CD1c-positive myeloid dendritic cell (primary cell): ENCODE measurements around the gene CRACDL.
A peak's percentile ranks its signal among the peaks of the same experiment; 100 is the strongest.
"Not testable (repeated sequence)": the region's sequence is repeated elsewhere in the genome, so short reads cannot be mapped to it uniquely, and the experiment has no call there.

Experiments used
- DNase-seq: peaks from one replicate; pipeline ENCODE4 v3.0.0-alpha.2; 2016; ENCODE audit errors: extremely low spot score

Gene CRACDL

DNA sequence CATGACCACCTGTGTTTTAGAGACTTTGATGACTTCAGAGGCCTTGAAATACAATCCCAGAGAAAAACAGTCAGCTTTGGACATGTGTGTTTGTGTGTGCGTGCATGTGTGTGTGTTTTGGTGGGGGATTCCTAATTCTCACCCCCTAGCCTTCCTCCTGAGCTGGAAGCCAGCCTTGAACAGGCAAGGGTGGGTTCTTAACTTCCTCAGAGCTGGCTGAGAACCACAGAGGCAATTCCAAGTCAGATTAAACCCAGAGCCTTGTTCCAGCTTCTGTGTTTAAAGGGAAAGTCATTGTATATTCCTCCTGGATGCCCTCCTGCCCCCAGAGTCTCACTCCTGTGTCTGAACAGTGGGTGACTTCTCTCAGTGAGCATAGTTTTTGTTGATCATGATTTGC, 159.9 kb downstream of the CRACDL start:
- no peak for DNase-seq

DNA sequence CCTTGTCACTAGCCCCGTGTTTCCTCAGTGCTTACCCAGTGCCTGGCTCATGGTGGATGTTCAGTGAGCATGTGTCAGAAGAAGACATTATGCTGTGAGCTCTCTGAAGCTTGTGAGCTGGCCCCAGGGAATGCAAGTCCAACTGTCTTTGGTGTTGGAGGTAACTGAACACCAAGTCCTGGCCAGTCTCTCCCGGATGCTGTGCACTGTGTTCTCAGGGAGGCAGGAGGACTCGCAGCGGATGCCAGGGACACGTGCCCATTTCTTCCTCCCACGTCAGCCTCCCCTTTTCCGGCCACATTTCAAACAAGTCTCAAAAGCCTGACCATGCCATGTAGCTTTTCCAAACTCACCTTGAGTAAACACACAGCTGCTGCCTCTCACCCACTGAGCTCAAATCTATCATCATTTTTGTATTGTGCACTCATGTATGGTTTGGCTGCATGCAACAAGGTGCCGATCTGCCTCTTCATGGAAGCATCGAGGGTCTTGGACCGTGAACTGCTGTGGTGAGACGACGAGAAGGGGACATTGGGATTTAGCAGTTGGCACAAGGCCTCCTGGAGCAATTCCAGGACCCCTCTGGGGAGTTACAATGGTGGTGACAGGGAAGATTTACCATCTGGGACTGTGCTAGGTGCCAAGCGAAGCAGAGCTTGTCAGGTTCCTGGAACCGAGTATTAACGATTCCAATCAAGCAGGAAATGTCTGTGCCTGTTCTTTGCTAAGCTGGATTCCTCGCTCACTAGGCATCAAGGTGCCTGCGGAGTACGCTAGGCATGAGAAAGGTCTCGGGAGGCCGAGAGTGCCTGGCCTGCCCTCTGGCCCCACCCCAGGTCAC, 160.7 kb downstream of the CRACDL start:
- no peak for DNase-seq

DNA sequence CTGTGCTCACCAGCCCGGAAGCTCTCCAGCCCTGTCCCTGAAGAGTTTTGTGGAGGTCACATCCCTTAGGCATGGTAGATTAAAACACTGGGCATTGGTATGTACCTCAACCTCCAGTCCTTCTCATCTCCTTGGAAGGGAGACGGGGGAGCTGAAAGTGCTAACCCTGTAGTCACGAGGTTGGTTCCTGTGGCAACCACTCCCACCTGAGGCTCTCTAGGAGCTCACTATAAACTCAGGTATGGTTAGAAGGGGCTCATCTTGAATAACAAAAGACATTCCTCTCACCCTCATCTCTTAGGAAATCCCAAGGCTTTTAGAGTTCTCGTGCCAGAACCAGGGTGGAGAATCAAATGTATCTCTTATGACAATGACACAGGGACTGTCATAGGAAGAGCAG, 162.1 kb downstream of the CRACDL start:
- no peak for DNase-seq

DNA sequence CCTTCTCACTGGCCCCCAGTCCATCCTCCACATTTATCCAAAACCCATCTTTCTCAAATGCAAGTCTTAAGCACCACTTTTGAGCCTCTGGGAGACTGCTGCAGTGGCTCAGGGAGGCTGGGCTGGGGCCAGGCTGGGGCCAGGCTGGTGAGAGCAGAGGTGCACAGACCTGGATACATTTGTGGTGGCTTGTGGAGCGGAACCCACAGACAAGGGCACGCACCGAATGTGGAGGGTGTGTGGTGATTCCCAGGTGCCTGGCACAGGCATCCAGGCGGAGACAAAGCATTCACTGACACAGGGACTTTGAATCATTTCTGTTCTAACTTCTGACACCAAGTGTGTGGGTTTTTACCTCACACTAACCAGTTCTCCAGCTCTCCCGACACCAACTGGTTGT, 162.9 kb downstream of the CRACDL start:
- DNase-seq, result no peak

DNA sequence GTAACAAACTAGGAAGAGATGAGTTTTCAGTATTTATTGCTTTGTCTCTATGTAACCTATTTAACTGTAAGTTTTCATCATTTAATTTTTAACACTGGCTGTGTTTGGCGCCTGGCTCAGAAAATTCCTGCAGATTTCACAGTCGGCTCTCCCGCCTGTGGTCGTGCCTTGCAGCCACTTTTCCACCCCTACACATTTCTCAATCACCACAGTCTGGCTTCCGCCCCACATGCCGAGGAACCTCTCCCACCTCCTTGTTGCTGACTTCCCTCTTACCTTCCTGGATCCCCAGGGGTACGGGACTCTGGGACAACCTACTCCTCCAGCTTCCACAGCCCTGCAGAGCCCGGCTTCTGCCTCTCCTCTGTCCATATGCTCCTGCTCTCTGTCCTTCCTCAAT, 163.5 kb downstream of the CRACDL start:
- DNase-seq, result peak; percentile 46

DNA sequence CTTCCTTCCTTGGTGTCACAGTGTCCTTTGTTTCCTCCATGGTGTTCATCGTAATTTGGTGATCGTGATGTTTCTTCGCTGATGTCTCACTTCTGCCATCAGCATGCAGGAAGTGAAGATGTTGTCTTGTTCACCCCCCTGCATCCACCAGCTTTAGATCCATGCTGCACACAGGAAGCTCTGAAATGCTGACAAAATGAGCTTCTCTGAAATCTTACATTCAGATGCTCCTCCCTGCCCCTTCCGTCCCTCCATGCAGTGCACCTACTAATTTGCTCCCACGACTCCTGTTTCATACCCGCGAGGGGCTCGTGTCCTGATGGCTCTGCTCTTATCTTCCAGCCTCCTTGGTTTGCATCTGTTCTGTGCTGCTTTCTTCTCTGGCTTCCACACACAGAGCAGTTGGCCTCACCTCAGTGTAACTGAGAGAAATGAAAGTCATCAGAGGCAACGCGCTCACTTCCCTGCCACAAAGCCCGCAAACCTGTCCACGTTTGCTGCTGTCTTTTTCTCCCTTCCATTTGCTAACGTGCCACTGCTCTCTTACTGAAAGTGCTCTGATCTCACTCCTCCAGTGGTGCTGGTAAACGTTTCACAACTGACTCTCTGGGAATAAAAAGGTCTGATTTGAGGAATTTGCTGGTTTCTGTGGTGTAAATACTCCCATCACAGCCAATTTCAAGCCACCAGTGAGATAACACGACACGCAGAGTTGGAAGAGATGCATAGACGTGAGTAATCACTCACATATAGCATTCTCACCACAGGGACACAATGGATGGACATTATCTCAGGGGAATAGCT, 164.1 kb downstream of the CRACDL start:
- peak; percentile 70 for DNase-seq

DNA sequence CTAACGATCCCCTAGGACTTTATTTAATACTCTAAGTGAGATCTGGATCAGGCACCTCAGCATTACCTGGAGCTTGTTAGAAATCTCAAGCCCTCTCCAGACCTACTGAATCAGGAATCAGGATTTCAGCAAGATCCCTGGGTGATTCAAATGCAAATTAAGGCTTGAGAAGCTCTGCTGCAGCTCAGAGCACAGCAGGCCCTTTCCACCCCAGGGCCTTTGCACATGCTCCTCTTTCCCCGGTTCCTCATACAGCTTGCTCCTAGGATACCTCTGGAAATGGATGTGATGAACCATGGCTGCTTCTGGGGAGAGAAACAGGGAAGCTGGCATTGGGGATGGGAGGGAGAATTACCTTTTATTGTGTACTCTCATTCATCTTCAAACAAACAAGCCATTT, 164.8 kb downstream of the CRACDL start:
- DNase-seq, result no peak

DNA sequence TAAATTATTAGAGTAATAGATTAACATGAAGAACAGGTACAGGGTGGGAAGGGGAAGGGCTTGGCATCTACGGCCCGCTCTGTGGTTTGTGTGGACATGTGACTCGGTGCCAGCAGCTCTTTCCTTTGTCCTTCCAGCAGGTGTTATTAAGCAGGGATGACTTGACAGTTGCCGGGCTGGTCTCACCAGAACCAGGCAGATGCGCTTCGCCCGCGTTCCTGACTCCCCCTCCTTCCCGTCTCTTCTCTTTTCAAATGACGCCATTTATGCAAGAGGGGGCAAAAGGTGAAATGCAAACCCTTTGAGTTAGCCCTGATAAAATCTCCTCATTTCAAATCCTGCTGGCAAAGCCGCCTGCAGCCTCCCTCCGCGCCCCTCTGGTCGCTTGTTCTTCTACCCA, 166.2 kb downstream of the CRACDL start:
- DNase-seq, result peak; percentile 16

DNA sequence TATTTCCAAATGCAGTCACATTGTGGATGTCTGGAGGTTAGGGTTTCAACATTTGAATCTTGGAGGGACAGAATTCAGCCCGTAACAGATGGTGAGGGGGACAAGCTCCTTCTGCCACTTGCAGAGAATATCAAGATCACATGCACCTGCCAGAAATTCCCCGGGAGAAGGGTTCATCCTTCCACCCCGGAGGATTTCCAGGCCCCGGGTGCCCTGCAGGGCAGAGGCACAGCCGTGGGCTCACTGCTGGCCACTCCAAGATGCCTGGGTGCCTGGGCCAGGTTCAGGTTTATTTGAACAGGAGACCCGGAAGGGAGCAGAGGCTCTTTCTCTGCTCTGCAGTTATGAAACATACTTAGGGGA, 166.9 kb downstream of the CRACDL start:
- no peak for DNase-seq

DNA sequence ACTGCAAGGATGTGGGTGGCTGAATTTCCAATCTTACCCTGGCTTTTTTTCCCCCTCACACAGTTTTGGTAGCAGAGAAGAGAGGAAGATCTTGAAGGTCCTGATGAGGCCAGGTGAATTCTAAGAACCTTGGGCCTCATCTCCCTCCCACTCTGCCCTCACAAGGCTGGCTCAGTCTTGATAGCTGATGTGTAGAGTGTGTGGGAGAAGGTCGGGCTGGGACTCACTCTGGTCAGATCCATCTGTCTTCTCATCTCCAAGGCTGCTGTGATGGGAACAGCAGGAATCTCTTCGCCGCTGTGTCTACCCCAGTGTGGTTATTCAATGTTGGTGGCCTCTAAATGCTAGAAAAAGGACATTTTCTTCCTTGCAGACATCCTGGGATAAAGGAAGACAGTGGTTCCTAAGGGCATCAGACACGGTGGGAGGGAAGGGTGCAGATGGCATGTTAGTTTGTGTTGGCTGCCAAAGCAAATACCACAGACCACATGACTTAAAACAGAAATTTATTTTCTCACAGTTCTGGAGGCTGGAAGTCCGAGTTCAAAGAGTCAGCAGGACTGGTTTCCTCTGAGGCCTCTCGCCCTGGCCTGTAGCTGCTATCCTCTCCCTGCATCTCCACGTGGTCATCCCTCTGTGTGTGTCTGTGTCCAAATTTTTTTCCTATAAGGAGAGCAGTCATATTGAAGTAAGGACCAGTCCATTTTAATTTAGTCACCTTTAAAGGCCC, 167.5 kb downstream of the CRACDL start:
- peak; percentile 65 for DNase-seq

DNA sequence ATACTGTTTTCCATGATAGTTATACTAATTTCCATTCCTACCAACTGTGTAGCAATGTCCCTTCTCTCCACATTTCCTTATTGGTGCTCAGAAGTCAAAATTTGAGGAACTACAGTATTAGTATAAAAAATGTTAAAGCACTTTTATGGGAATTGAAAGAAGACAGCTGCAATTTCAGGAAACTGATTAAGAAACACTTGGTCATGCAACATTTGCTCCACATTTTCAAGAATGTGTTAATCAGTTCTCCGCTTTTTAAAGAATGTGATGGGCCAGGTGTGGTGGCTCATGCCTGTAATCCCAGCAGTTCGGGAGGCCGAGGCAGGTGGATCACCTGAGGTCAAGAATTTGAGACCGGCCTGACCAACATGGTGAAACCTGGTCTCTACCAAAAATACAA, 171.5 kb downstream of the CRACDL start:
- peak; percentile 85 for DNase-seq

DNA sequence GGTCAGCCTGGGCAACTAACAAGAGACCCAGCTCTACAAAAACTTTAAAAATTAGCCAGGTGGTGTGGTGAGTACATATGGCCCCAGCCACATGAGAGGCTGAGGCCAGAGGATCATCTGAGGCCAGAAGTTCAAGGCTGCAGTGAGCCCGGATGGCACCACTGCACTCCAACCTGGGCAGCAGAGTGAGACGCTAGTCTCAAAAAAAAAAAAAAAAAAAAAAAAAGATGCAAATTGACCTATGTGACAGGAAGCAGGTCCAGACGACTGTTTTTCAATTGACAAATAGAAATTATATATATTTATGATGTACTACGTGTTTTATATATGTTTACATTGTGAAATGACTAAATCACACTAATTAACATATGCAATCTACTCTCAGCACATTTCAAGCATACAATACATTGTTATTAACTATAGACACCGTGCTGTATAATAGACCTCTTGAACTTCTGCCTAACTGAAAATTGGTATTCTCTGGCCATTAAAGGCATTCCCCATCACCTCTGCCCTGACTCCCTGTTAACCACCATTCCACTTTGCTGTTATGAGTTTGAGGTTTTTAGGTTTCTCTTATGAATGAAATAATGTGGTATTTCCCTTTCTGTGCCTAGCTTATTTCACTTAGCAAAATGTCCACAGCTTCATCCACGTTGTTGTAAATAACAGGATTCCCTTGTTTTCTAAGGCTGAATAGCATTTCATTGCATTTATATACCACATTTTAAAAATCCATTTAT, 172.6 kb downstream of the CRACDL start:
- peak; percentile 6 for DNase-seq

DNA sequence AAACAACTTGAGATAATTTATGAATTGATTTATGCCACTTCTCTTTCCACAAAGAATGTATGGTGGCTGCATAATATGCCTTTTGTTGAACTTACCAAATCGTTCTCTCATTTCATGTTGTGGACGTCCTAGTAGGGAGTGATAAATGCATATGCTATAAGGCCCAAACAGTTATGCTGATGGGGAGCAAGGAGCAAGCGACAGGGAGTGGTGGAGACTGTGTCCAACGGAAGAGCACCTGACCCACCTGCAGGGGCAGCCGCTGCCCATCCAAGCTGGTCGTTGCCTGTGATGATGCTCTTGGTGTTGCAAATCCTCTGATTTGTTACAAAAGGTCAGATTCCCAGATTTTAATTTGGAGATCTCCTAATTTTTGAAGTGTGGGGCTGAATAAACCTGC, 174.1 kb downstream of the CRACDL start:
- DNase-seq, result no peak

DNA sequence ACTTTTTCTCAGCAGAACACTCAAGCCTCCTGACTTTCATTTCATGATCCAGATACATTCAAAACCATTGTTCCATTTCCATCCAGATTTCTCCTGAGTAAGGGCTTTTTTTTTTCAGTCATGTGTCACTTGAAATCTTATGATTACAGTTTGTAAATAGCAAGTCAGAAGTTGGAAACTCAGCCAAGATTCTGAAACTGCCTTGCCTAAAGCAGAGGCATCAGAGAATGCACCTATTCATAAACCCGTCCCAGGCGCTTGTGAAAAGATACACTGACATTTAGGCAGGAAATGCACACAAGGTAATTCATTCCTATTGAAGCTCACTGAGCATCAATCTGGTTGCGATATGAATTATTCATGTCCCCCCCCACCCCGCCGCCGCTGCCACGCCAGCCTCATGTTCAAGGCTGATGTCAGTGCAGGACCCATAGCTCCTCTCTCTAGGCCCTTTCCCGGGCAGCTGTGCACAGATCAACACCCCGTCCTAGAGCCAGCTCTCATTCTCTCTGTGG, 174.7 kb downstream of the CRACDL start:
- peak; percentile 15 for DNase-seq

DNA sequence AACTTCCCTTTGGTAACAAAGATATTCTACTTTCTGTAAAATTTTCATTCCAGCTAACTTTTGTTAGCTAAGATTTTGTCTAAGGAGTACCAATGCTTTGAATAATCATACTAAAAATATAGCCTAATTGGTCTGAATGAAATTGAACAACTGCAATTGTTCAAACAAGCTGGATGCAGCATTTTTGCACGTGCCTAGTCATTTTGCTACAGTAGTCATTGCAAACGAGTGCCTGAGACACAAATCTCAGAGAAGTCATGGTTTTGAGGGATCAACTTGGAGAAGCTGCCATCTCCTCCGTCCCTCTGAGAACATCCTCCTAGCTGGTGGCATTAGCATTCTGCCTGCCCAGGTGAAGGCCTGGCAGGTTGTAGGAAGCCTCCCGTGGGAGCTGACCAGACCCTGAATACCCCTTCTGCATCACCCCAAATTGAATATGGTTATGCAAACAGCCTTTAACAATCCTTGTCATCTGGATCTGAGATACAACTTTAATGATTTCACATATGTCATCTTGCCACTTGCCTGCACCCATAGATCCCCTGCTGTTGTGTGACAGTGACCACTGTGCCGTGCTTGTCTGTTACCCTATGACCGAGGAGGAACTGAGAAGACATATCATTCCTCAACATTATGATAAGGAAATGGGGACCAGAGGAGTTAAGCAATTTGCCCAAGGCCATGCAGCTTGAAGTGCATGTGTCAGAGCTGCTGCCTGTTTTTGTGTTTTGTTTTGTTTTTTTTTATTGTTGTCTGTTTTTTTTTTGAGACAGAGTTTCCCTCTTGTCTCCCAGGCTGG, 176.0 kb downstream of the CRACDL start:
- peak; percentile 90 for DNase-seq

DNA sequence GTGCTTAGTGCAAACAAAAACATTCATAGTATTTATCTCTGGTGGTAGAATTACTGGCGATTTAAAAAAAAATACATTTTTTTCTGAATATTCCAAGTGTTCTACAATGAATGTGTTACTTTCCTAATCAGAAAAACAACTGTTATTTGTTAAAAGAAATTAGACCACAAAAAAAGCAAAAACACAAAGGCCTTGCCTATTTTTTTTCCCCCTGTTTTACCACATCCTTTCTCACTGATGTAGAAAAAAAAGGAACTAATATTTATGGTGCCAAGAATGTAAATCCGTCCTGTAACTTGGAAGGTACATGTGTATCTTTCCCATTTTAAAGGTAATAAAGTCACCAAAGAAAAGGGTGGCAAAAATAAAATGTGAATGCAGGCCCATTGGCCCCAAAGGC, 176.7 kb downstream of the CRACDL start:
- DNase-seq, result peak; percentile 40

DNA sequence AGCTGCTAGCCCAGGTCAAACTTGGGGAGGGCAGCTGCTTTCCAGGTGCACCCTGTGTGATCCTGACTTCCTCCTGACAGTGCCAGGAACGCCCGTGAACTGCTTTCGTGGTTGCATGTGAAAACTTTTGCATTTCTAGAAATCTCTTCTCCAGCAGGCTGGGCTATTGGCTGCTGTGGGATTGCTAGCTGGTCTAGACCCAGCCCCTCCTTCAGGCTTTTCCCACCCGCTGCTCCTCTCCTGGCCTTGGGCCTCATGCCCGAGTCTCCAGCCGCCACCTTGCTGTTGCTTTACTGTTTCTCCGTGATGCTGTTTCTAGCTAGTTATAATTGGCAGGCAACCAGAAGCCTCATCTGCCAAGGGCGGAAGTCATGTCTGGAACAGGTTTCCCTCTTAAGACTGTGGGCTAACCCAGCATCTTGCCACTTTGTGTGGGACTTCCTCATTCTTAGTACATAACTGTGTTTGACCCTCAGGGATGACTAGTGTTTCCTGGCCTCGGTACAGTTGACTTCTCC, 178.1 kb downstream of the CRACDL start:
- DNase-seq, result peak; percentile 93

DNA sequence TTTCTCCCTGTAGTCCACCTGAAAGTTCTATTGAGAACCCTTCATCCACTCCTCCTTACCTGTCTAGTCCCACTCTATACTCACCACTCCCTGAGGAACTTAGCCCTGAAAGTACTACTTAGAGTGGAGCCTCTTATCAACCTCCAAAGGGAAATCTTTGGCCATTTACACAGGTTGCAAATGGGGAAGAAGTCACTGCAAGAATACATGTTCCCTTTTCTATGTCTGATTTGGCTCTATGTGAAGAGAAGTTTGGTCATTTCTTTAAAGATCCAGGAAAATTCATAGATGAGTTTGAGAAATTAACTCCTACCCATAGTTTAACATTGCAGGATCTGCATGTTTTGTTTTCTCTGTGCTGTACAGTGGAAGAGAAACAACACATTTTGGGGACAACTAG, 182.2 kb downstream of the CRACDL start:
- peak; percentile 59 for DNase-seq

DNA sequence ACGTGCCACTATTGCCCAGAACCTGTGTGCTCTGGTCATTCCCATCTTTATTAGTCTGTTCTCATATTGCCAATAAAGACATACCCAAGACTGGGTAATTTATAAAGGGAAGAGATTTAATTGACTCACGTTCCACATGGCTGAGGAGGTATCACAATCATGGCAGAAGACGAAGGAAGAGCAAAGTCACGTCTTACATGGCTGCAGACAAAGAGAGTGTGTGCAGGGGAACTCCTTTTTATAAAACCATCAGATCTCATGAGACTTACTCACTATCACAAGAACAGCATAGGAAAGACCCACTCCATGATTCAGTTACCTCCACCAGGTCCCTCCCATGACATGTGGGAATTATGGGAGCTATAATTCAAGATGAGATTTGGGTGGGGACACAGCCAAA, 183.3 kb downstream of the CRACDL start:
- DNase-seq, result not testable (repeated sequence)

DNA sequence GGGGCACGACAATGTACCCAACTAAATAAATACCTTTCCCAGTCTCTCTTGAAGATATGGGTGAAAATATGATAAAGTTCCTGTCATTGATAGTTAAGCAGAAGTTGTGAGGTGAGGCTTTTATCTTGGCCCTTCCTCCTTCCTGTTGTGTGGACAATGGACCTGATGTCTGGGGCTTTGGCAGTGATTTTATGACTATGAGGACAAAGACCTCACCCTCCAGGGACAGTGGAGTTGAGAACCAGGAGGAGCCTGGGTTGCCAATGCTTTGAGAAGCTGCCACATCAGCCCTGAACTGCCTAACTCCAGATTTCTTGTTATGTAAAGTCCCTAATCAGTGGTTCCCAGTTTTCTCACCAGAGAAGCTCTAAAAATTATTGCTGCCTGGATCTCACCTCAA, 184.3 kb downstream of the CRACDL start:
- no peak for DNase-seq
